GM23338 (cell line): ENCODE results near the gene NCBP1.
"Not testable (repeated sequence)": the region's sequence is repeated elsewhere in the genome, so short reads cannot be mapped to it uniquely, and the experiment has no call there.

ENCODE experiments used
- ZNF114 ChIP-seq: fragments of 250-450 bp; sonication (Bioruptor Pico); IDR thresholded peaks from 2 replicates; pipeline ENCODE4 v1.5.0; 2020; ENCODE audit warnings: mild to moderate bottlenecking, moderate library complexity
- TF ChIP-seq, protein P1 (sequence below), 2 experiments: fragments of 200-600 bp in 1 of 2; sonication (generic) in 1 of 2; conservative IDR thresholded peaks; 2 replicates each; pipeline versions ENCODE4 v1.5.1 to v1.6.1; 2016 to 2017; ENCODE audit warnings: antibody characterized with exemption in 2 of 2, low read depth in 2 of 2, mild to moderate bottlenecking in 2 of 2, moderate library complexity in 1 of 2

DNA sequence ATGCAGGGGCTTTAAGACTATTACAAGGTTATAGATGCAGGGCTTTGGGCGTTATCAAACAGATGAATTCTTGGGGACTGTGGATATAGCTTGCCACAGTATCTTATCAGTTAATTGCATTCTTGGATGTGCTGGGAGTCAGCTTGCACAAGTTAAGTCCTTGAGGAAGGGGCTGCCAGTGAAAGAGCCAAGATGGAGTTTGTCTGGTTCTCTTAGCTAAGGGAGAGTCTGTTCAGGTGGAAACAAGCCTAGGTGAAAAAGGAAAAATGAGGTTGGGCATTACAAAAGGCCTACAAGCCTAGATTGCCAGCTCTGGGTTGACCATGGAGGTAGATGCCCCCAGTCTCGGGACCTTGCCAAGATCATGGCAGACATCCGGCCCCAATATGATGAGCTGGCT, 66.2 kb downstream of the NCBP1 start:
- not testable (repeated sequence) for TF ChIP-seq ZNF114
- TF ChIP-seq, protein P1, sequence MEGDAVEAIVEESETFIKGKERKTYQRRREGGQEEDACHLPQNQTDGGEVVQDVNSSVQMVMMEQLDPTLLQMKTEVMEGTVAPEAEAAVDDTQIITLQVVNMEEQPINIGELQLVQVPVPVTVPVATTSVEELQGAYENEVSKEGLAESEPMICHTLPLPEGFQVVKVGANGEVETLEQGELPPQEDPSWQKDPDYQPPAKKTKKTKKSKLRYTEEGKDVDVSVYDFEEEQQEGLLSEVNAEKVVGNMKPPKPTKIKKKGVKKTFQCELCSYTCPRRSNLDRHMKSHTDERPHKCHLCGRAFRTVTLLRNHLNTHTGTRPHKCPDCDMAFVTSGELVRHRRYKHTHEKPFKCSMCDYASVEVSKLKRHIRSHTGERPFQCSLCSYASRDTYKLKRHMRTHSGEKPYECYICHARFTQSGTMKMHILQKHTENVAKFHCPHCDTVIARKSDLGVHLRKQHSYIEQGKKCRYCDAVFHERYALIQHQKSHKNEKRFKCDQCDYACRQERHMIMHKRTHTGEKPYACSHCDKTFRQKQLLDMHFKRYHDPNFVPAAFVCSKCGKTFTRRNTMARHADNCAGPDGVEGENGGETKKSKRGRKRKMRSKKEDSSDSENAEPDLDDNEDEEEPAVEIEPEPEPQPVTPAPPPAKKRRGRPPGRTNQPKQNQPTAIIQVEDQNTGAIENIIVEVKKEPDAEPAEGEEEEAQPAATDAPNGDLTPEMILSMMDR (conservative IDR thresholded peaks at IDR 0.05; ENCODE audit: low read depth in 2 of 2), result not testable (repeated sequence)
